Keratinocyte (primary cell): ENCODE measurements around the gene CNKSR3.

Experiments used
- CTCF ChIP-seq, 3 experiments: IDR thresholded peaks in 1 of 3; conservative IDR thresholded peaks in 1 of 3; optimal IDR thresholded peaks in 1 of 3; 2 replicates in 2 of 3; 3 replicates in 1 of 3; pipeline versions ENCODE3 to v1.5.1; 2011; ENCODE audit warnings: low read length in 3 of 3, mild to moderate bottlenecking in 3 of 3, moderate library complexity in 2 of 3, control low read depth in 1 of 3, inconsistent platforms in 1 of 3; ENCODE audit not compliant: insufficient read depth in 2 of 3; ENCODE audit errors: extremely low read depth in 1 of 3
- EZH2 ChIP-seq: IDR thresholded peaks from one replicate; pipeline ENCODE4 v1.6.1; 2012; ENCODE audit warnings: inconsistent platforms, mild to moderate bottlenecking, low read length, moderate library complexity

GRCh38 chr6:154358019-154358545 is 152.4 kb downstream of the CNKSR3 start:
- TF ChIP-seq CTCF (optimal IDR thresholded peaks at IDR 0.05 in 1 of 3, IDR thresholded peaks at IDR 0.05 in 1 of 3, conservative IDR thresholded peaks at IDR 0.05 in 1 of 3; ENCODE audit: extremely low read depth in 1 of 3, insufficient read depth in 2 of 3, low read length in 3 of 3) = no peak
- no peak for TF ChIP-seq EZH2
